Adipocyte (in vitro differentiated cells): Measurements from ENCODE around the gene SYNGAP1.

Experiments
- DNase-seq: peaks from one replicate; pipeline ENCODE4 v3.0.0-alpha.2; 2015; ENCODE audit warnings: low read depth
- H3K27me3 ChIP-seq: replicated peaks from 2 replicates; pipeline ENCODE4 v1.7.0; 2013; ENCODE audit warnings: mild to moderate bottlenecking, low read length, moderate library complexity; ENCODE audit not compliant: control insufficient read depth, insufficient read depth
- H3K36me3 ChIP-seq: 2 replicates; pipeline ENCODE4 v1.7.0; 2013; ENCODE audit warnings: low read length, mild to moderate bottlenecking, moderate library complexity; ENCODE audit not compliant: control insufficient read depth, insufficient read depth, severe bottlenecking
- H3K4me1 ChIP-seq: 2 replicates; pipeline ENCODE4 v1.7.0; 2013; ENCODE audit warnings: mild to moderate bottlenecking, low read length, moderate library complexity; ENCODE audit not compliant: control insufficient read depth, insufficient read depth
- H3K4me3 ChIP-seq: 2 replicates; pipeline ENCODE4 v1.7.0; 2013; ENCODE audit warnings: mild to moderate bottlenecking, low read length, moderate library complexity
- H3K9ac ChIP-seq: 2 replicates; pipeline ENCODE4 v1.7.0; 2013; ENCODE audit warnings: mild to moderate bottlenecking, low read length, moderate library complexity
- H3K9me3 ChIP-seq: 2 replicates; pipeline ENCODE4 v1.7.0; 2013; ENCODE audit warnings: mild to moderate bottlenecking, low read length, moderate library complexity; ENCODE audit not compliant: control insufficient read depth

The SYNGAP1 gene

DNA sequence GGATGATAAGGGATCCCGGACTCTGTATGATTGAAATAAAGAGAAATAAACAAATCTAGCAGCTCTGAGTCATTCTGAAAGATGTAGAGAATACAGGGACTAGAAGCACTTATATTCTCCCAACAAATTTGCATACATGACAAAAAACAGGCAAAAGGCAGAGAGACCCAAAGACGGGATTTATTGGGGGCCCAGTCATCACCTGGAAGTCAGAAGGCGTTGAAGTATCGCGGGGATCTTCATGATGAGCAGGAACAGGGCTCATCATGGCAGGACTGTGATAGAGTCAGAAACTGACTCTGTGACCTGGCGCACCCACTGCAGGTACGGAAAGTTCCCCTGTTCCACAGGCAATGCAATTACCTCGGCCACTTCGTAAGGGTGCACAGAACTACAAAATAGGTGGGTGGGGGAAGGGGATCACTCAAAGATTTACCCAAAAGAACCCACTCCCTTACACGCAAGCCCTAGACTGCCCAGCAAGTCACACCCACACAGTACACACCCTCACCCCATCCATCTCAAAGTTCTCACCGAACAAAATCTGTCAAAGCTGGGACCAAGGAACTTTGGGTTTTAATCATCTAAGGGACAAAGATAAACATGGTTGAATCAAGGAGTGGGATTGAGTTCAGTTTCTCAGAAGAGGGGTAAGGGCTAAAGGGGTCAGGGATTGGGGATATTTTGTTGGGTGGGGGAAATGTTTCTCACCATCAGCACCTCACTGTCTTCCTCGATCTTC, 3.3 kb upstream of the SYNGAP1 start:
- Histone ChIP-seq H3K4me1 (peaks cover 47% of the 10 kb centered on the region), H3K9ac (peak overlapping the region; percentile 90), H3K4me3 (peak overlapping the region; percentile 92), H3K36me3 (peaks cover 38% of the 10 kb centered on the region), H3K9me3 (no peaks in the 10 kb centered on the region), H3K27me3 (no peaks in the 10 kb centered on the region)
- DNase-seq, result peak; percentile 34

DNA sequence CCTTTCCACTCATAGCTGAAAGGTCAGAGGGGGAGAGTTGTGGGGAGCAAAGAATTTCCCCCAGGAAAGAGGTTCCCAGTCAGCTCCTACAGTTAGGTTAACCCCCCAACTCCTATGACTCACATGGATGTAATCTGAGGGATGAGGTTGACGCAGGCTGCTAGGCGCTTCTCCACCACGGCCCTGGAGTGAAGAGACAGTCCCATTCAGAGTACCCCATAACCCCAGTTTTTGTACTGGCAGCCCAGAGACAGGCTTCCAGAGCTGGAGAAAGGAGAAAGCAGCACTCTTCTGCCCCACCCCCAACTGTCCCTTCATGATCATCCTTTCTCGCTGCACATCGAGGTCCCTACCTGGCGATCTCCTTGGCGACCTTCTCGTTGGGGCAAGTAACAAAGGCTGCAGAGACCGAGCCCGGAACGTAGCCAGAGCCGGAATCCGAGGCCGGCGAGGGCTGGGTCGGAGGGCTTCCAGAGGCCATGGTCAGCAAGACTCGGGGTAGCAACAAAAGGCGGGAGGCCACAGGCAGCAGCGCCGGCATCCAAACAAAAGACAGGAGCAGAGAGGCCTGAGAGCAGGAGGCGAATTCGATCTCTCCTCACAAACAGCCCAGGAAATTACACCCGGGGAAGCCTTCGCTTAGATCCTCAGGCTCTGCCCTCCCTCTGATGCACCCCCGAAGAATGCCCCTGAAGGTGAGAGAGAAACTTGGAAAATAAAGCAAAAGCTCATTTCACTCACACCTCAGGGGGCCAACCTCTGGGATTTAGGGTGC, 2.5 kb upstream of the SYNGAP1 start:
- DNase-seq, result peak; percentile 83
- Histone ChIP-seq H3K9ac (peak overlapping the region; percentile 90), H3K36me3 (peaks cover 37% of the 10 kb centered on the region), H3K4me1 (peaks cover 39% of the 10 kb centered on the region), H3K27me3 (no peaks in the 10 kb centered on the region), H3K9me3 (no peaks in the 10 kb centered on the region), H3K4me3 (peak overlapping the region; percentile 92)

DNA sequence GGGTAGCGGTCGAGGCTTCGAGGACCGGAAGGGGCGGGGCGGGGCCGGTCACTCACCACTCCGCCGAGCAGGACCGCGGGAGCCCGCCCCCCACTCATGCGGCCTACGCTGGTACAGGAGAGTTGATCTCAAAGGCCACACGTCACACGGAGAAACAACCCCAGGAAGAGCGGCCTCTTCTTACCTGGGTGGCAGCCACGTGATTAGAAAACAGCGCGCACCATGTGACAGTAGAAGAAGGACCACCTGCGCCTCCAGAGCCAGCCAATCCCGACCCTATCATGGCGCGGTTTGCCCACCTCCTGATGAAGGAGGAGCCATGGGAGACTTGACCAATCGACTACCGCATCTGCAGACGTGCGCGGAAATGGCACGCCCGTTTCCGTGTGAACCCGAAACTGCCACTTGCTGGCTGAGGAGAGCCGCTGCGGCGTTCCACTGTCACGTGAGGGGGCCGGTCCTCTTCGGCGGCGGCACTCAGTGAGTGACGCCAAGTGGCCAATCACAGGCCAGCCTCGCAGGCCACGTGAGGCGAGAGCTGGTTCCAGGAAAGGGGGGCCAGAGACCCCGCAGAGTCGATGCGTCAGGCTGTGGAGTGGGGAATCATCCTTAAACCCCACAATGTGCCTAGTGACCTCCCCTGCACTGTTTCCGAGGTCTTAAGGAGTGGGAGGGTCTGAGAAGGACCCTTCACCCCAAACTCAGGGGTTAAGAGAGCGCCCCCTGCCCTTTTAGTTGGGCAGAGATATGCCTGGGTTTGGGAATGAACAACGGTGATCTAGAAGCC, 1.8 kb upstream of the SYNGAP1 start, which contains the start of gene CUTA:
CUTA (minus strand) TSS at position 205 of the 787 bp plus-strand sequence; CDS start at position 98, 107 bp downstream.
- H3K4me3 ChIP-seq, result peak within 1 kb of the TSS; percentile 92
- H3K36me3 ChIP-seq, result peaks cover 29% of the 10 kb centered on the region
- H3K9me3 ChIP-seq, result no peaks in the 10 kb centered on the region
- no peaks in the 10 kb centered on the region for H3K27me3 ChIP-seq
- DNase-seq, result peak; percentile 100
- peak within 1 kb of the TSS; percentile 90 for H3K9ac ChIP-seq
- H3K4me1 ChIP-seq, result peaks cover 37% of the 10 kb centered on the region

DNA sequence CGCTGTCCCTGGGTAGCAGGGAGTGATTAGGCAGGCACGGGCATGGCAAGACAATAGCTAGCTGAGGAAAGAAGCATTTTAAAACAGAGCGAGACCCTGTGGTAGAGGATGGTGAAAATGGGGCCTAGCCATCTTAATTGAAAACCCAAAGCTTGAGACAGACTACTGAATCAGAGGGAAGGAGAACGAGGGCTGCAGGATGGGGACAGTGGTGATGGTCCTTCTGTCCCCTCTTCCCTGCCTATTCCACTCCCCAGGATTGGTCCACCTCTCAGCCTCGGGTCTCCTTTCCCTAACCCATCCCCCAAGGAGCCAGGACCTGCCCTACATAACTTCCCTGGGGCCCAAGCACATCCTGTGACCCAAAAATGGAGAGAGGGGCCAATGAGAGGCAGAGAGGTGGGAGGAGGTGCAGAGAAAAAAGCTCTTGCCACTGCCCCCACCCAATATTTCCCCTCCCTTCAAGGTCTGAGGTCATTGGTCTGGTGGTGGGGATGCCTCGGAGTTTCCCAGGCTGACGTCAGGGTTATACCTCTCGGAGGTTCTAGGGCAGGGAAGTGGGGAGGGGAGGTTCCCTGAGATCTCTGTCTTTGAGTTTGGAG, 1.1 kb upstream of the SYNGAP1 start:
- H3K4me1 ChIP-seq, result peaks cover 37% of the 10 kb centered on the region
- H3K9me3 ChIP-seq, result no peaks in the 10 kb centered on the region
- H3K36me3 ChIP-seq, result peaks cover 22% of the 10 kb centered on the region
- peak overlapping the region; percentile 84 for H3K9ac ChIP-seq
- H3K4me3 ChIP-seq, result peak overlapping the region; percentile 92
- no peaks in the 10 kb centered on the region for H3K27me3 ChIP-seq
- no peak for DNase-seq

DNA sequence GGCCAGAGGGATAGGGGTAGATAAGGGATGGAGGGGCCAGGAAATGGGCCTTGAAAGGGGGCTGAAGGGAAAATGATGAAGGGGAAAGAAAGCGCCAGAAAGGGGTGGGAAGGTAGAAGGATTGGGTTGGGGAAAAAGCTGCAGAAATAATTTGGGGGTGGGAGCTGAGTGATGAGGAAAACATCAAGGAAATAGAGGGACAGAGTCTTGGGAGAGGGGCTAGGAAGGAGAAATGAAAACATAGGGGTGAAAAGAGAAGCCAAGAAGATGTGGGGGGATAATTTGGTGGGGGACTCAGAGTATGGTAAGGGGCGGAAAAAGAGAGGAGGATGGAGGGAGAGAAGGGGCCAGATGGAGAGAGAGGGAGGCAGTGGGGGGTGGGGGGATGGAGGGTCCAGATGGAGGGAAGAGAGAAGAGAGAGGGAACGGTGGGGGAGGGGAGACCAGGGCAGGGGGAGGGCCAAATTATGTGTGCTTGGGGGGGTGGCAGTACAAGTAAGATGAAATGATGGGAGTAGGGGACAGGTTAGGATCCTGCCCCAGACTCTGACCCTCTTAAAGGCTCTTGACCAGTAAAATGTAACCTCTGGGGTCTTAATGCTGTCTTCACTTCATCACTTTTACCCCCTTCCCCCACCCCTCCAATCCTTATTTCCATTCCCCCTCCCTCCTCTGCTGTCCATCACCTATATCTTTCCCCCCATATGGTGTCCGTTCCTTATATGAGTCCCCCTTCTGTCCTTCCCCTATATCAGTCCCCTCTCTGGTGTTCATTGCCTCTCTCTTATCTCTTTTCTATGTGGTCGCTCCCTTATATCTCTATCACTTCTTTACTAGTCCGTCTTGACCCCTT, 852 bp downstream of the SYNGAP1 start:
- DNase-seq, result no peak
- no peaks in the 10 kb centered on the region for H3K9me3 ChIP-seq
- H3K27me3 ChIP-seq, result no peaks in the 10 kb centered on the region
- peak overlapping the region; percentile 62 for H3K9ac ChIP-seq
- H3K4me1 ChIP-seq, result peaks cover 44% of the 10 kb centered on the region
- H3K4me3 ChIP-seq, result peak overlapping the region; percentile 68
- H3K36me3 ChIP-seq, result peaks cover 4% of the 10 kb centered on the region

DNA sequence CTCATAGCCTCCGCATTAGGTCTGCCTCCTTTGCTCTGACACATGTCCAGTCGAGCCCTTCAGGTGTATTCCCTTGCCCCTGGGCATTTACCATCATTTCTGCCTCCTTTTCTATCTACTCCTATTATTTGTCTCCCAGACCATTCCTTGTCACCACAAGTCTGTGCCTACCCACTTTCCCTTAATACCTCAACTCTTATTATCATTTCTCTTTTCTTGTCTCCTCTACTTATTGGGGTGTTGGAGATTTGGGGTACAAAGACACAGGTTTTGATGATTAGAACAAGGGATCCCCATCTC, 1.4 kb downstream of the SYNGAP1 start:
- DNase-seq, result no peak
- H3K9me3 ChIP-seq, result no peaks in the 10 kb centered on the region
- peaks cover 39% of the 10 kb centered on the region for H3K4me1 ChIP-seq
- H3K36me3 ChIP-seq, result no peaks in the 10 kb centered on the region
- H3K9ac ChIP-seq, result no peak overlapping the region
- H3K27me3 ChIP-seq, result no peaks in the 10 kb centered on the region
- no peak overlapping the region for H3K4me3 ChIP-seq

DNA sequence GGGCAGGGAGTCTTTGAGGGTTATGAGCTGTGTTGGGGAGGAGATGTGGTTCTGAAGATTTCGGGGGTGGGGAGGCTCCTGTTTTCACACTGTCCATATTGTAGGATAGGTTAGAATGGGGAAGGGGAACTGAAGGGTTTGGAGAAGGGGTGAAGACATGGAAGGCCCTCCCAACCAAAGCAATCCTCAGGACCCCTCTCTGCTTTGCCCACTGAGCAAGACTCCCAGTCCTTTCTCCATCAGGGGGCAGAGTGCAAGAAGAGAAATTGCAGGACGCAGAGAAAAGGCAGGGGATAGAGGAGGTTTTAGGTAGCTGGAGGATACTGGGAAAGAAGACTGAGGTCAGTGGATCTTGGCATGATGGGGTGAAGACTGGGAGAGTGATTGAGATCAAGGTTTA, 3.9 kb downstream of the SYNGAP1 start:
- H3K4me1 ChIP-seq, result peaks cover 33% of the 10 kb centered on the region
- H3K9ac ChIP-seq, result no peak overlapping the region
- no peaks in the 10 kb centered on the region for H3K9me3 ChIP-seq
- no peaks in the 10 kb centered on the region for H3K27me3 ChIP-seq
- no peaks in the 10 kb centered on the region for H3K36me3 ChIP-seq
- no peak overlapping the region for H3K4me3 ChIP-seq
- no peak for DNase-seq

DNA sequence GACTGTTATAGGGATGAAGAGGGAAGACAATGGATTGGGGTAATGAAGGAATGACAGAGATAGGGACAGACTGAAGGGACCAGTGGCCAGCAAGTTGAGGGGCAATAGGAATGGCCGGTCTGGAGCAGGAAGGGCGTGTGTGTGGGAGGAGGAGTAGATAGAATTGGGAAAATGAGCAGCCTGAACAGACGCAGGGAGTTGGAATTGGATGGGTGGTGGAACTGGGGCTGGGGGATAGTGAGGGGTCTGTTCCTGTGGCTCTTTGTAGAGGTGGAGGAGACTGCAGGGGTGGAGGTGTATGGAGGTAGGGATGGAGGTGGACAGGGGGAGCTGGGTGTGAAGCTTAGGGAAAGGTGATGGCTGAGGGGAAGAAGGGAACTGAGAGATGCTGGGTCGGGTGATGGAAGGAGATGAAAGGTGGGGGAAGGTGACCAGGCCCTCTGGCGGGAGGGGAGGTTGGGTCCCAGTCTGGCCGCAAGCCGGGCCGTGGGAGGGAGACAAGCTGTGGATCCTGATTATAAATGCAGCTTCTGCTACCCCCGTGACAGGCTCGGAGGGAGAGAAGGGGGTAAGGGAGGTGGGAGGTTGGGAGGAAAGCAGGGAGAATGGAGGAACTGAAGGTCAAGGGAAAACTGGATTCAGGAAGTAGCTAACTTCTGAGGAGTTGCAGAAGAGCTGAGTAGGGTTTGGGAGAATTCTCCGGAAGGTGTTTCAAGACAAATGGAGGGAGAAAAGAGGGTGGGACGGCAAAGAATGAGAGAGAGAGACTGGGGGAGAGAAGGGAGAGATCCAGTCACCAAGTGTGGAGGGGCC, 5.2 kb downstream of the SYNGAP1 start:
- peak overlapping the region; percentile 90 for H3K4me3 ChIP-seq
- no peak for DNase-seq
- no peaks in the 10 kb centered on the region for H3K9me3 ChIP-seq
- no peaks in the 10 kb centered on the region for H3K36me3 ChIP-seq
- H3K9ac ChIP-seq, result peak overlapping the region; percentile 96
- no peaks in the 10 kb centered on the region for H3K27me3 ChIP-seq
- peaks cover 30% of the 10 kb centered on the region for H3K4me1 ChIP-seq

DNA sequence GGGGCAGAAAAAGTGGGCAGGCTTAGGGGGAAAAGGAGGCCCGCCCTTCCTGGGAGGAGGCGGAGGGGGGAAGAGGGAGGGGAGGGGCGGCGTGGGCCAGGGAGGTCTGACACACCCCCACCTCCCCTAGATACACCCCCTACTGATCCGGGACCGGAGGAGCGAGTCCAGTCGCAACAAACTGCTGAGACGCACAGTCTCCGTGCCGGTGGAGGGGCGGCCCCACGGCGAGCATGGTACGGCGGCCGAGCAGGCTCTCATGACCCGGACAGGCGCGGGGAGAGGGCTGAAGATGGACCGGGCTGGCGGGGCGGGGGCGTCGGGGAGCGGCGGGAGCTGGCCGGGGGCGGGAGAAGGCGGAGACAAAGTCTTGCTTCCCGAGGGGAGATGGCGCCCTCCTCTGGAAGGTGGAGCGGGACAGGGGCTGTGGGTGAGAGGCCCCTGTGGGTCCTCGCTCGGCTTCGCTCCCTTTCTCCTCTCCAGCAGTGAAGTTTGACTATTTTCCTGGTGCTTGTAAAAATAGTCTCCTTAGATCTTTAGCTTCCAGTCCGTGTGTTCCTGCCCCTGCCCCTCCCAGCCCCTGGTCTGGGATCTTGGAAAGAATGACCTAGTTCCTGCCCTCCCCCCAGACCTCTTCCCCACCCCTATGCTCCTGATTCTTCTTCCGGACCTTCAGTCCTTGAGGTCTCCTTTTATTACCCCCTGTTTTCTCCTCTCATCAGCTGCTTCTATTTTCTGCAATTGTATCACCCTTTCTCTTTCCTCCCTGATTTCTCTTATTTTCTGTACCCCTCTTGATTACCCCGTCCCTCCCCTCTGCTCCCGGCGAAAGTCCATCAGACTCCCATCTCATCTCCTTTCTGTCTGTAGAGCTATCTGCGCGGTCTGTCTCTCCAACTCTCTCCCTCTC, 6.1 kb downstream of the SYNGAP1 start:
- Histone ChIP-seq H3K4me1 (peaks cover 39% of the 10 kb centered on the region), H3K9ac (peak overlapping the region; percentile 96), H3K9me3 (no peaks in the 10 kb centered on the region), H3K36me3 (no peaks in the 10 kb centered on the region), H3K4me3 (peak overlapping the region; percentile 90), H3K27me3 (no peaks in the 10 kb centered on the region)
- peak; percentile 91 for DNase-seq
